Choroid plexus epithelial cell (primary cell): ENCODE data around the gene BOLA1.

Source experiments
- DNase-seq: peaks from one replicate; pipeline ENCODE4 v3.0.0-alpha.2; 2010; ENCODE audit warnings: low read depth
- H3K4me3 ChIP-seq: 2 replicates; pipeline ENCODE4 v1.5.1; 2011; ENCODE audit warnings: low read depth, mild to moderate bottlenecking, control low read depth, low read length, moderate library complexity
- CTCF ChIP-seq: conservative IDR thresholded peaks from 2 replicates; pipeline ENCODE4 v1.5.1; 2011; ENCODE audit warnings: low read depth, mild to moderate bottlenecking, control low read depth, inconsistent platforms, low read length, moderate library complexity

The BOLA1 gene

DNA sequence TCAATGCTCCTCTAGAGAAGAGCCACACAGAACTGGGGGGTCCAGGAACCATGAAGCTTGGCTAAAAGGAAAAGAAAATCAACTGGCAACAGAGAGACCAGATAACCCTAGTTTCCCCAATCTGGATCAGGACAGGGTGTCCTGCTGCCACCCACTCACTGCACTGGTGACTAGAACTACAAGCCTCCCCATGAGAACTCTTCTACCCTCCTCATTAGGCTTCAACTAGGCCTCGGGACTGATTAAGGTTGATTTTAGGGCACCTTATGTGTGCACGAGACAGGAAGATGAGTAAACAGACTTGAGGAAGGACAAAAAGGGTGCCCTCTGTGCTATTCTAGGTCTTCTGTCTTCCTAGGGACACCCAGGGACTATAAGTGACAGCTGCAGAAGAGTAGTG, 30.5 kb downstream of the BOLA1 start:
- DNase-seq = no peak
- H3K4me3 ChIP-seq = no peak overlapping the region
- no peak for TF ChIP-seq CTCF

DNA sequence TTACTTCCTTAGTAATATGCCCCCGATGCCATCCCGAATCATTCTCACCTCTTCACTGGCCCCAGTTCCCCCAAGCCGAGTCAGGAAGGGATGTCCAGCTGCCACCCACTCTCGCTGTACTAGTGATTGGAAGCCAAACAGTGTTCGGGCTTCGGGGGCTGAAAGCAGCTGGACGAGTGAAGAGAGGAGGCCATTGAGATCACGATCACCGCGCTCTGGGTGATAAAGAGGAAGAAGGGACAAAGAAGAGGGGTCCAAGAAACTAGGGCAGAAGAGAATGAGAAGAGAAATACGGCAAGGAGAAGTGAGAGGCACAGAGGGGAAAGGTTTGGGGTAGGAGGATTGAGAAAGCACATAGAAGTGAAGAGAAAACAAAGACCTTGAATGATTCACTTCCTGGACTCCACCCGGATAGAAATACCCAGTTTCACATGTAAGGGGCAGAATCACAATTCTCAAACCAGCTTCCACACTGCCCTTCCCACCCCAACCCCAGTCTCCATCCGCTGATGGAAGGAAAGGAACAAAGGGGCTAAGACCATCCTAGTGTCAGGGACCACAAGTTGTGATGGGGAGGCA, 31.9 kb downstream of the BOLA1 start:
- peak; percentile 12 for DNase-seq
- no peak overlapping the region for H3K4me3 ChIP-seq
- TF ChIP-seq CTCF = no peak

DNA sequence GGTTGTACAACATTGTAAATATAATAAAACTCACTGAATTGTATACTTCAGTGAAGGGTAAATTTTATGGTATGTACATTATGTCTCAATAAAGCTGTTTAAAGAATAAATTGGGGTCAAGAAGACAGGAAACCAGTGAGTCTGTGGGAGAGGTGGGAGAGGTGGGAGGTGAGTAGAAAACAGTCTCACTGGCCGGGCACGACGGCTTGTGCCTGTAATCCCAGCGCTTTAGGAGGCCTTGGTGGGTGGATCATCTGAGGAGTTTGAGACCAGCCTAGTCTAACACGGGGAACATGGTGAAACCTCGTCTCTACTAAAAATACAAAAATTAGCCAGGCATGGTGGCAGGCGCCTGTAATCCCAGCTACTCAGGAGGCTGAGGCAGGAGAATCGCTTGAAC, 33.1 kb downstream of the BOLA1 start:
- DNase-seq = no peak
- no peak for TF ChIP-seq CTCF
- H3K4me3 ChIP-seq = no peak overlapping the region

DNA sequence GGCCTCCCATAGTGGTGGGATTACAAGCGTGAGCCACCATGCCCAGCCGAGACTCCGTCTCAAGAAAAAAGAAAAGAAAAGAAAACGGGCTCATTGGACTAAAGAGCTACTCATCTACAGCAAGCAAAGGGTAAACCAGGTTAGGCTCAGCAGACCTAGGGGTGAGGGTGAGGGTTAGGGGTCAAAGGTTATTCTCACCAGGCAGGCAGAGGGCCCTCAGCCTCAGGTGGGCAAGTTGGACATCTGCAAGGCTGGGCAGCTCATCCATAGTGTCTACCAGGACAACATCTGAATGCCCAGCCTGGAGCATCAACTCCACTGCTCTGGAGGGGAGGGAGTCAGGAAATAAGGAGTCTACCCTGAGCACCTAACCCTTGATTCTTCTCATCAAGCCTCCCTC, 33.8 kb downstream of the BOLA1 start:
- TF ChIP-seq CTCF = no peak
- DNase-seq = no peak
- H3K4me3 ChIP-seq = no peak overlapping the region

- DNase-seq = no peak
- H3K4me3 ChIP-seq = no peak overlapping the region
- TF ChIP-seq CTCF = no peak
Observed at GRCh38 chr1:149934356-149934755, 35.0 kb downstream of the BOLA1 start.

GRCh38 chr1:149936170-149936991, 37.0 kb downstream of the BOLA1 start, which contains the start of gene MTMR11:
Gene MTMR11 (minus strand): TSS chr1:149936879. CDS start chr1:149936647, 232 bp downstream.
- DNase-seq = peak; percentile 50
- H3K4me3 ChIP-seq = peak within 1 kb of the TSS; percentile 72
- no peak for TF ChIP-seq CTCF
